GM21381 (cell line): ENCODE measurements around the gene MAP1B.
"Not testable (repeated sequence)": the region's sequence is repeated elsewhere in the genome, so short reads cannot be mapped to it uniquely, and the experiment has no call there.

Source experiments
- ATAC-seq: cut with Tn5 transposase; IDR thresholded peaks from one replicate; pipeline ENCODE4 v1.9.1; 2021; ENCODE audit warnings: mild to moderate bottlenecking, moderate library complexity; ENCODE audit not compliant: unreplicated experiment

The MAP1B gene

DNA sequence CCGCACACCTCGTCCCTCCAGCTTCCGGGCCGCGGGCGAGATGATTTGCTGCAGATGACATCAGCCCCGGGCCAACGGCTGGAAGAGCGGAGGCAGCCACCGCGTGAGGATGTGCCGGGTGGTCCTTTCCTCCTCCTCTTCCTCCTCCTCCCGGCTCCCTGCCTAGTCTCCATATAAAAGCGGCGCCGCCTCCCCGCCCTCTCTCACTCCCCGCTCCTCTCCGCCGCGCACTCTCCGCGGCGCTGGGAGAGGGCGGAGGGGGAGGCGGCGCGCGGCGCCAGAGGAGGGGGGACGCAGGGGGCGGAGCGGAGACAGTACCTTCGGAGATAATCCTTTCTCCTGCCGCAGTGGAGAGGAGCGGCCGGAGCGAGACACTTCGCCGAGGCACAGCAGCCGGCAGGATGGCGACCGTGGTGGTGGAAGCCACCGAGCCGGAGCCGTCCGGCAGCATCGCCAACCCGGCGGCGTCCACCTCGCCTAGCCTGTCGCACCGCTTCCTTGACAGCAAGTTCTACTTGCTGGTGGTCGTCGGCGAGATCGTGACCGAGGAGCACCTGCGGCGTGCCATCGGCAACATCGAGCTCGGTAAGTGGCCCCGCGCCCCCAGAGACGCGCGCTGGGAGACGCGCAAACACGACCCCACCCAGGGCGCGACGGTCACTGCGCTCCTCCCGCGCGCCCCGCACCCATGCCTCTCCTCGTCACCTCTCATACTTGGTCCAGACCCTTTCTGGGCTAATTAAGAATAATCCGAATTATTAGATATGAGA, at the start of gene MAP1B:
TSS of gene MAP1B (plus strand) at position 345 of the 770 bp plus-strand sequence. CDS start at position 402, 57 bp downstream.
- no peak for ATAC-seq

DNA sequence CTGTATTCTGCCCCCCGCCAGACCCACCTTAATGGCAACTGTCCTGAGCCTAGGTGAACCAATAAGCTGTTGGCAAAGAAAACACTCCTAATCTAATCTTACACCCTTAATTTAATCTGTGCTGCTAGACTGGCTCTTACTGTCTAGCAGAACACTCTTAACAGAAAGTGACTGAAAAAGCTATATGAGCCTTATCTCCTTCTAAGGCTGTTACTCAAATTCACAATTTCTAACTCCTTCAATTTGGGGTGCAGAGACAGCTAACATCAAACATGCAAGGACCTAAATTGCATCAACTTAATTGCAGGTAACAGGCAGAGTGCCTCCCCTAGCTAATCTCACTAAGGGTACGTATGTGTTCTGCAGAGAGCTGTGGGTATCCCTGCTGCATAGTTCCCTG, 49.5 kb upstream of the MAP1B start:
- no peak for ATAC-seq

DNA sequence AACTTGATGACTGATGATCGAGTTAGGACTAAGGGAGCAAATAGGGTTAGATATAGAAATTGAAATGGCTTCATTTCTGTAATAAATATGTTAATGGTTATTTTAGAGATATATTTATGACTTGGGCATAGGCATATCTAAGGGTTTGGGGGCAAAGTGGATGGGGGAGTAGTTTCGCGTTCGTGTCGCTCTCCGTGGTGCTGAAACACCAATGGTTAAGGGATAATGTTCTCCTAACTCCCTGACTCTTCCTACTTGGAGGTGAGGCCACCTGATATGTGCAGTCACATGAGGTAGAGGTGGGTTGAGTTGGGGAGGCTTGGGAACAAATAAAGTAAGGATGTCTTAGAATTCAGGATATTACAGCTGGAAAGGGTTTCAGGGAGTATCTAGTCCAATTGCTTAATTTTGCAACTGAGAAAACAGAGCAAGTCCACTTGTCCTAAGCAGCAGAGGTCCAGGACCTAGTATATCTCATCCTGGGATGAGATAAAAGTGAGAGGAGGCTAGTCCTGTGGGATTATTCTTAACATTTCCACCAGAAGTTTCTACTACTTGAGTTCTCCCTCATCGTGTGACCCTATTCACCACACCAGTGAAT, 44.0 kb upstream of the MAP1B start:
- ATAC-seq = no peak

DNA sequence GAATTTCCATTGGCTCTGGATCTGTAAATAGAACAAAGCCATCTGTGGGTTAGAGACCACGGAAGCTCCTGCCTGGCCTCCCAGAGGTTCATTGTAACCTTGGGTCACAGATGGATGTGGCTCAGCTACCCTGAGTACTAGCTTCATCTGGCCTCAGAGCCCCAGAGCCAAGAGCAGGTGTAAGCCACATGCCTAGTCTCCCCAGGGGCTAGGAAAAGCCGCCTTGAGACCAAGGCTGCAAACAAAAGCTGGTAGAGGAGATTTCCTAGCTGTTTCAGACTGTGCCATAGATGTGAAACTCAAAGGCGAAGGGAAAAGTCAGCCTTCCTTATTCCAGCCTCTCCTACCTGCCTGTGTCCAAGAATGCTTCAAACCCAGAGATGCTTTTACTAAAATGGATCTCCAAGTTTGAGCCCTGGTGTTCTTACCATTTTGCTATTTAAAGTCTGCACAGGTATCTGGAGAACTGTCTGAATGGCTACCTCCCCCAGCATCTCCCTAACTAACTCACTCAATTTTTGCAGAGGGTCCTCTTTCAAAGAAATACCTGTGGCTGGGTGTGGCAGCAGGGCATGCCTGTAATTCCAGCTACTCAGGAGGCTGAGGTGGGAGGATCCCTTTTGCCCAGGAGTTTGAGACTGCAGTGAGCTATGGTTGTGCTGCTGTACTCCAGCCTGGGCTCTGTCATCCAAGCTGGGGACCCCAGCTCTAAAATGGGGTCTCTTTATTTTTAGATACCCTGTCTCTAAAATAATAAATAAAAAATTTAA, 42.3 kb upstream of the MAP1B start:
- no peak for ATAC-seq

DNA sequence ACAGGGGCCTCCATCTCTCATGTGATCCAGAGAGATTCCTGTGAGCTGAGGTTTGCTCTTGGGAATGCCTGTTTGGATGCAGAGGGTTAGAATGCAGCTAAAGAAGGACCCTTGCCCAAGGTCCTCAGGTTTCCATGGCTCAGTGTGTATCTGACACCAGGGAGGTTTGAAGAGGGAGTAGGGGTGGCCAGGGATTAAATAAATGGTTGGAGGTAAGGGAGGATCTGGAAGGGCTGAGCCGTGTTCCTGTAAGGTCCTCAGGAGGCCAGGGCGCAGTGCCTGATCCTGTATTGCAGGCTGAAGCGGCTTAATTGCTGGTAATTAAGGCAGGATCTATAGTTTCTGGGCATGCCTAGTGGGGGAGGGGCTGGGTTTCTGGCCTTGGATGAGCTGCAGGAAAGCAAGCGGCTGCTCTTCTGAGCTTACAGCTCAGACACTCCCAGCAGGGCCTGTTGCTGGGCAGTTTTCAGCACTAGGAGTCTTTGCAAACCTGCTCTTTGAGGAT, 41.5 kb upstream of the MAP1B start:
- ATAC-seq = no peak

GRCh38 chr5:72066705-72067107, 40.6 kb upstream of the MAP1B start:
- ATAC-seq = no peak

DNA sequence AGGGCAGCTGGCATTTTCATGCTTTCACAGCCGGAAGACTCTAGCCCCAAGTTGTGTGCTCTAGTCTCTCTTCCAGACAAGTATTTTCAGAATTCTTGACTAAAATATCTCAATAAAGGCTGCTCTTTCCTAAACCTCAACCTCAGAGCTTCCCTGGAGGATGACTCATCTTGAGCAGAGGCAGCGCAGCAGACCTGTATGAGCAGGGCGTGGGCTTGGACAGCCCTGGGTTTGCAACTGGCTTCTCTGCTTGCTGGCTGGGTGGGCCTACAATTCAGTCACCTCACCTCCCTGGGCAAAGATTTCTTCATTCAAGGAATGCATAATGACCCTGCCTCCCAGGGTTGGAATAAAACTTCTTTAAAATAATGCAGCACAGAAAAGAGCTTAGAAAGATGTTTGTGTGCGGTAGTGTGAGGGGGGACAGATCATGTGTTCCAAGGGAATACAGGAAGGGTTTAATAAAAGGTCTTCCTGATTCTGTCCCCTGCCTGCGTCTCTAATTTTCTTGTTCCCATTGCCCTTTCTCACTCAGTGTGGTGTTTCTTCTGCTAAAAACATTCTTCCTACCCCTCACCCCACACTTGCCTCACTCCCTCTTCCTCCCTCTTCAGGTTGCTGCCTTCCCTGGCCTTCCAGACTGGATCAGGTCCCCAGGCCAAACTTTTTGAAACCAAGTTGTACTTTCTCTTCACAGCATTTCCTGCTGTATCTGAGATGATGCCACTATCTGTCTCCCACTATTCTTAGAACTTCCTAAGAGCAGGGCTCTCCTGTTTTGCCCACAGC, 39.4 kb upstream of the MAP1B start:
- no peak for ATAC-seq

- no peak for ATAC-seq
Observed at GRCh38 chr5:72070529-72070928, 36.7 kb upstream of the MAP1B start.

DNA sequence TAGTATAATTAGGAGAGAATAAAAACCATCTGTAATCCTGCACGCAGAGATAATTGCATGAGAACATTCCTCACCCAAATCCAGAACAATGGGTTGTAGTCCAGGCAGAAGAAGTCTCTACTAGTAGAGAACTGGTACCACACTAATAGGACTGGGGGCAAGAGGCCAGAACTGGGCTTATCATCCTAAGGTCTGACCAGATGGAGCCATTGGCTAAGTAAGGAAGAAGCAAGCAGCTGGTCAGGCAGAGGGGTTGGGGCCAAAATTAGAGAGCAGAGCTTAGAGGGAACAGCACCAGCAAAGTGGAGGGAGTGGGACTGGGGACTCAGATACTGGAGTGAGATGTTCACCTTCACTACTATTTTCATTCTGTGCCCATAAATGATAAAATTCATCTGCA, 35.4 kb upstream of the MAP1B start:
- ATAC-seq = no peak

DNA sequence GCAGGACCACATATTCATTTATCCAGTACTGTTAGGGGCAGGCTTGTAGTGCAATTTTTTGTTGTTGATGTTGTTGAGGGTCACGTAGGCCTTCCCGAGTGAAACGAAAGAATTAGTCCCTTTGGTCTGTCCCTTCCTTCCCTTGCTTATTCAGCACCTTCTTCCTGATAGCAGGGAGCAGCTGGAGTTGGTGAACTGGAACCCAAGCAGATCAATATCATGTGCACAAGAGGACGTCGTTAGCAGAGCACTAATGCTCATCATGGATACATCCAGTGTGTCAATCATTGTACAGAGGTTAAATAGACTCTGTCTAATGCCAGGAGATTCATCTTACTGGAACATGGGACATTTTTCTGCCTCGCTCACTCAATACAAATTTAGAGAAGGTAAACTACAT, 33.0 kb upstream of the MAP1B start:
- ATAC-seq = no peak

DNA sequence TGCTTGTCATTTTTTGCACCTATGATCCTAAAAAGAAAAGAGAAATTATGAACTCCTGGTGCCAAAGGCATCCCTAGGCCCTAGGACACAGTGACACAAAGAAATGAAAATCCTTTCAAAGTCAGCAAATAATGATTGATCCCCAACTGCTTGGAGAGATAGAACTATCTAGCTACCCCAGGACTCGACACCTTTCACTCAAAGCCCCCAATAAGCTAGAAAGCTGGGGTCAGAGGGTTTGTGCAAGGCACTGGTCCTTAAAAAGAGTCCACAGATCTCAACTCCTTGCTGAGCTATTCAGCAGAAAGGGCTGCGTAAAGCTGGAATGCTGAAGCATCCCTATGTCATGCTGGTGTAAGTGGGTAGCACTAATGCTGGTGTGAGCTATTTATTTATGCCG, 31.8 kb upstream of the MAP1B start:
- no peak for ATAC-seq

- ATAC-seq = no peak
Observed at GRCh38 chr5:72076621-72077300, 30.5 kb upstream of the MAP1B start.

DNA sequence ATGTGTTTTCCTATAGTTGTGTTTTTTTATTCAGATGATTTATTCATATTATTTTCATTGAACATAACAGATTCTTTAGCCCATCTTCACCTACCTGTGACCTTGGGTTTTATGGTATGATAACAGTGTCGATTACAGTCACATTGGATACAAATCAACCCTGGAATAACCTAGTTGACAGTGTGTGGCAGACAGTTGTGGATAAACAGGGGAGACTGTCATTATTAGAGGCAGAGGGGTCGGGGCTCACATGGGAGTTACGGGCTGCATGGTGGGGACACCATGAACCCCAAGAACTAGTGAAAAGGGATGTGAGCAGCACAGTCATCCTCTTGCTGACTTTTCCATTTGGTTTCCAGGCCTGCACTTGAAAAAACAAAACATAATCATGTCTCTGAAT, 29.9 kb upstream of the MAP1B start:
- no peak for ATAC-seq

DNA sequence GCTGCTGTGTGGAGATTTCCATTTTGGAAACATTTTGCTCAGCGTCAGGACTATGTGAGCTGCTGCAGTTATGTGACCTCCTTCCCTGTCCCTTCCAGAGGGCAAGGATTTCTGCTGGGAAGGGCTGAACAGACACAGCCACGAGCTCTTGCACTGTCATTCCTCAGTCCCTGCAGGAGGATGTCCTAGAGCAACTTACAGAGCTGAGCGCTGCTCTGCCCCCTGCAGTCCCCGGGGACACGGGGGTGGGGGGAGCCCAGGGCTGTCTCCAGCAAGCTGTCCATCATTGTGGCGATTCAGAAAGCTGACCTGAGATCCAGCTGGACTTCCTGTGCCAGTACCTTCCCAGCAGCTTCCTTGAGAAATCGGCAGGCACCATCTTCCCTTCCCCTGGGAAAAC, 28.0 kb upstream of the MAP1B start:
- ATAC-seq = no peak

DNA sequence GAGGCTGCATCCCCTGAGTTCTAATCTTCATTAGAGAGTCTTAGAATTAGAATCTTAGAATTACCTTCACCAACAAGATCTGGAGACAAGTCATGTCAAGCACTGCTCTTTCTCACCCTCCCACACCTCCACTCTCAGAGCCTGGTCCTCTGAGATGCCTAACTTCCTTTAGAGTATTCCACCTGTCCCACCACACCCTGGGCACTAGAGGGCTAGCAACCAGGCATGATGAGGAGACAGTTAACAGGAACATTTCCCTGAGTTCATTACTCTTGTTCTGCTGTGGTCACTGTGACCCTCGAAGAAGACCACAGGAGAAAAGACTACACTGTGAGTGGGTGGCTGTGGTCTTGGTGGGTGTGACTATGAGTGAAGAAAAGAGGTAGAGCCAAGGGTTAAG, 25.2 kb upstream of the MAP1B start:
- no peak for ATAC-seq

- no peak for ATAC-seq
Observed at GRCh38 chr5:72084876-72085275, 22.4 kb upstream of the MAP1B start.

GRCh38 chr5:72085319-72085718, 22.0 kb upstream of the MAP1B start:
- ATAC-seq = no peak

DNA sequence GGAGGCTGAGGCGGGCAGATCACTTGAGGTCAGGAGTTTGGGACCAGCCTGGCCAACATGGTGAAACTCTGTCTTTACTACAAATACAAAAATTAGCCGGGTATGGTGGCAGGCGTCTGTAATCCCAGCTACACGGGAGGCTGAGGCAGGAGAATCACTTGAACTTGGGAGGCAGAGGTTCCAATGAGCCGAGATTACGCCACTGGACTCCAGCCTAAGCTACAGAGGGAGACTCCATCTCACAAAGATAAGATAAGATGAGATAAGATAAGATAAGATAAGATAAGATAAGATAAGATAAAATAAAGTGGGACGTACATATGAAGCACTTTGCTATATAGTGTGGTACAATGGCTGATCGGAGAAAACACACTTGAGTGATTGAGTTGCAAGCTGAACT, 17.6 kb upstream of the MAP1B start:
- ATAC-seq = not testable (repeated sequence)

DNA sequence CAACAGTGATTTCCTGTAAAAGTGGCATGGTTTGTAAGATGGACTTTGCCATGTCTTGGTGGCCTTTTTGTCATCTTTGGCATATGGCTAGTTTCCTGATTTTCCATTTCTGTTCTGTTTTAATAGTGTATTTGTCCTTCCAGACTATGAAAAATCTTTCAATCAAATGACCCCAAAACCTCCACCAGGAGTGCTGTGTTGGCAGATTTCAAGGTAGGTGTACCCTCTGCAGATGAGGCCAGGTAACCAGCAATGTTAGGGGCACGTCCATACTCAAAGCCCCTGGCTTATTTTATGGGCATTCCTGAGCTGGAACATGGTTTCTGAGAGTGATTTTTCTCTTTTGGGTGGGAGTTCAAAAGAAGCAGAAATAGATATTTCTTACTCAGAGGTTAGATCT, 15.2 kb upstream of the MAP1B start:
- no peak for ATAC-seq

DNA sequence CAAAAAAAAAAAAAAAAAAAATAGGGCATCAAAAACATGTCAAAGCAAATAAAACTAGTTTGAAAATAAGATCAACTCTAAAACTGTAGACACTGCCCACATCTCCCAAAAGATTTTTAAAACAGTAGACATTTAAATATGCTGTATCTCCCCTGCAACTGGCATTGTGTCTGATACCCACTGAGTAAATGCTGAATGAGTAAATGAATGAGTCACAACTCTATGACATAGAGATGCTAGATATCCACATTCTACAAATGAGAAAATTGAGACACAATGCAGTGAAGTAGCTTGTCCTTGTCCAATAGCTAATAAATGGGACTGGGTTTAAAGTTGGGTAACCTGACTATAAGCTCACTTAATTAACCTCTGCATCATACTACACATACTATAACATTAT, 14.1 kb upstream of the MAP1B start:
- ATAC-seq = no peak
